NCI-H1694 (cell line): ENCODE measurements around the gene ENTREP1.
A peak's percentile ranks its signal among the peaks of the same experiment; 100 is the strongest.
"Not testable (repeated sequence)": the region's sequence is repeated elsewhere in the genome, so short reads cannot be mapped to it uniquely, and the experiment has no call there.

Experiments used
- DNase-seq: peaks from one replicate; lab custom pipeline; 2025; lab: John Stamatoyannopoulos, UW

Gene ENTREP1

DNA sequence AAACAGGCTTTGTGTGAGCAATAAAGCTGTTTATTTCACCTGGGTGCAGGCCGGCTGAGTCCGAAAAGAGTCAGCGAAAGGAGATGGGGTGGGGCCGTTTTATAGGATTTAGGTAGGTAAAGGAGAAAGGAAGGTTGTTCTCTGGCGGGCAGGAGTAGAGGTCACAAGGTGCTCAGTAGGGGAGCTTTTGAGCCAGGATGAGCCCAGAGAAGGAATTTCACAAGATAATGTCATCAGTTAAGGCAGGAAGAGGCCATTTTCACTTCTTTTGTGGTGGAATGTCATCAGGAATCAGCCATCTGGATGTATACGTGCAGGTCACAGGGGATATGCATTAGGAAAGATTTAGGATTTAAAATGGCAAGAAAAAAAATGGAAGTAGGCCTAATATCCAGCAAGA lies 84.9 kb downstream of the ENTREP1 start:
- DNase-seq = not testable (repeated sequence)

DNA sequence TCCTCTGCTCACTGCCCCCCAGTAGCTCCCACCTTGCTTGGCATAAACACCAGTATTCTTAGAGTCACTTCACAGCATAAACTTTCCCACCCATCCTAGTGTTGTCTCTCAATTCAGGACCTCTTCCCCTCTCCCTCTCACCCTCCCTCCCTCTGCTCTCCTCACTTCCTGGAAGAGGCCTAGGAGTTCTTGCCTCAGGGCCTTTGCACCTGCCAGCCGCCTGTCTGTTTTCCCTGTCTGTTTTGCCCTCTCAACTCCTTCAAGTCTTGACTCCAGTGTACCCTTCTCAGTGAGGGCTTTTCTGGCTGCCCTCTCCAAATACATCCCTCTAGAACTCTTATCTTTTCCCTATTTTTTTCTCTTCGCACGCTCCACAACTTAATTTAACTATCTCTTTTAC lies 86.2 kb downstream of the ENTREP1 start:
- DNase-seq = no peak

DNA sequence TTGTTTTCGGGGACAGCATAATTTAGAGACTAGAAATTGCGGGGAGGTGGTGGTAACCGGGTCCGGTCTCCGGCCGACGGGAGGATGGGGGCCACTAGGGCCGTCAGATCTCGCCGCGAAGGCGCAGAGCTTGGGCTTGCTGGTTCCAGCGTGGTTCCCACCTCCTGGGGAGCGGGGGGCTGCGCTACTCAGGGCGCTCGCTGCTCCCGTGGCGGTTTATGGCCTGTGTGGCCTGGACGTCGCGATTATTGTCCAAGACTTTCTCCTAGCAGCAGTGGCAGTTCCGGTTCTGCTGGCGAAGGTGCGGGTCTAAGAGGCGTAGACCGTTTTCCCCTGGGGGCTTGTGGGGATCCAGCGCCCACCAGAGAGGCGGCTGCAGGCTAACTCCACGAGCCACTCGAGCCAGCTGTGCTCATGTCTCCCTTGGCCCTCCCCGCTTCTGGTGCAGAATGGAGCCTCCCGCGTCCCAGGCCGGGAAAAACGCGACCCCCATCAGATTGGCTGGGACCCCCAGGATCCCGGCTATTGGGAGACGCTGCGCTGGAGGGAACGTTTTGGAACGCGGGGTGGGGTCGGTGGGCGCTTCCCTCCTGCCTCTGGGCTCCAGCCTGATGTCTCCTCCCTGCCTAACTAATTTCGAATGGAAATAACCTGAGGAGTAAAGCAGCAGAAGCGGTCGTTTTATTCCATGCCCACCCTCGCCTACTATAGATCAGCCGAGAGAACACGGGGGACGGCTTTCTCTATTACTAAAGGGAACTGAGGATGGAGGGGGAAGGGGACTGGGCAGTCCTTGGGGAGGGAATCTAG lies 87.1 kb downstream of the ENTREP1 start:
- no peak for DNase-seq

DNA sequence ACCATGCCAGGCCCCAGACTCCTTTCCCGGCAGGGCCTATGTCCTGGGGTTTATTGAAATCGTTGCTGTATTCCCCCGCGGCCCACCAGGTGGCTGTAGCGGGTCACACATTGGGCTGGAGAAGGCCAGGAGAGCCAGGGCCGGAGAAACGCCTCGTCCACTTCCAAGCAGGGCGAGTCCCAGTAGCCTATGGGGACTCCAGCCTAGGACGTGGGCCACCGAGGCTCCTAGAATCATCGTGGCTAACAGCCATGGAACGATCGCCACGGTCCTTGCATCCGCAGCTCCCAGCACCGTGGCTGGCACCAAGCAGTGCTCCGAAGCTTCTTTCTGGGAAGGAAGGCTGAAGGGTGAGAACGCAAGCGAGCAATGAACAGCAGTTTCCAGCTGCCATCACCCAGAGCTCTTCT lies 87.7 kb downstream of the ENTREP1 start:
- no peak for DNase-seq

DNA sequence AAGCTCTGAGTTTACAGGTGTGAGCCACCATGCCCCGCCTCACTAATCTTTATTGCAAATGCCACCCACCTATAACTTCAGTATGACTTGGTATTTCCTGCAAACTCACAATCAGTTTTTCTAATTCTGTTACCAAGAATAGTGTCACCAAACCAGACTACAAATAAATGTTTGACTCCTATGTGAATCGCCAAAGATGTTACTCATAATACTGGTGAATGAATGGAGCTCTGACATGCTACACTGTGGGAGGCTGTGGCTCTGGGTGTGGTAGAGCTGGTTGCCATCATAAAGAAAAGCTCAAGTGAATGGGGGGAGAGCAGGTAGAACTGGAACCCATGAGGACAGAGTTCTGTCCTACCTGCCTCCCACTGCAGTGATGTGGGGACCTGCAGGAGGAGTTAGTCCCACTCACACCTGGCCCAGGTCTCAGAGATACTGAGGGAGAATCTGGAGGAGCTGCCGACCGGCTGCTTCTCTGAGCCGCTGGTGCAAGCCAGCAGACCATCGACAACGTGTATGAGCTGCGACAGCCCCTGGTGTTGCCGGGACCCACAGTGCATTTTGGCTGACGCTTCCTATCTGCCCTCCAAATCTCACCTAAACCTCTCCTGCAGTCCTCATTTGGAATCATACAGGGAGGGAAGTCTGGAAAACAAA lies 95.7 kb downstream of the ENTREP1 start:
- DNase-seq = no peak

DNA sequence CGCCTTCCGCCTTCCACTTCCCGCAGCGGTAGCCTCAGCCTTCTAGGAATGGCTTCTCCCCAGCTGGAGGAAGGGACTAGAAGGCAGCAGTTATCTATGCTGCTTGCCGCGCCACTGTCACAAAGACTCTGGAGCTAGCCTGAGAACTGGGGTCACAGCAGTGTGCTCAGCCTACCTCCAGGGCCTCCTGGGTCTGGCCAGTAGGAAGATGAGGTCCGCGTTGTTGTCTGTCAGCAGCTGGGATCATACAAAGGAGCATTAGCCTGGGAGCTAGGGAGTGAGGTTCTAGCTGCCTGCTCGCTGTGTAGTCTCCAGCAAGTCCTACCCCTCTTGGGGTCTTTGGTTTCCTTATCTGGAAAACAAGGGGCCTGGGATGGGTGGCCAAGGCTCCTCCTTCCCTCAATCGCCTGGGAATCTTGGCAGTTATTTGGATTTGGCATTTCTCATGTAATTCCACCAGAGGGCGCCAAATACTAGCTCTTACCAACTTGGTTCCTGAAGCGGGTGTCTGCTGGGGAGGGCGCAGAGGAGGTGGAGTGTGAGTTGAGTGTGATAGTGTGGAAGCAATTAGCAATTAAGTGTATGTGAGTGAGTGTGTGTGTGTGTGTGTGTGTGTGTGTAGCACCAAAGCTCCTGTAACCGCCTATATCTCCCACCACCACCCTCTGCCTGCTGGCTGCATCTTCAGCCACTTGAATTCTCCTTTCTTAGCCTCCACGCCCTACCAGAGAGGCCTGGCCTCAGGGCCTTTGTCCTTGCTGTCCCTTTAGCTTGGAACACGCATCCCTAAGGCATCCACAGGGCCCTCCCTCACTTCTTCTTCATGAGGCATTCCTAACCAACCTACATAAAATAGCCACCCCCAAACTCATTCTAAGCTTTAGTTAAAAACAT lies 97.1 kb downstream of the ENTREP1 start:
- DNase-seq = peak; percentile 61

DNA sequence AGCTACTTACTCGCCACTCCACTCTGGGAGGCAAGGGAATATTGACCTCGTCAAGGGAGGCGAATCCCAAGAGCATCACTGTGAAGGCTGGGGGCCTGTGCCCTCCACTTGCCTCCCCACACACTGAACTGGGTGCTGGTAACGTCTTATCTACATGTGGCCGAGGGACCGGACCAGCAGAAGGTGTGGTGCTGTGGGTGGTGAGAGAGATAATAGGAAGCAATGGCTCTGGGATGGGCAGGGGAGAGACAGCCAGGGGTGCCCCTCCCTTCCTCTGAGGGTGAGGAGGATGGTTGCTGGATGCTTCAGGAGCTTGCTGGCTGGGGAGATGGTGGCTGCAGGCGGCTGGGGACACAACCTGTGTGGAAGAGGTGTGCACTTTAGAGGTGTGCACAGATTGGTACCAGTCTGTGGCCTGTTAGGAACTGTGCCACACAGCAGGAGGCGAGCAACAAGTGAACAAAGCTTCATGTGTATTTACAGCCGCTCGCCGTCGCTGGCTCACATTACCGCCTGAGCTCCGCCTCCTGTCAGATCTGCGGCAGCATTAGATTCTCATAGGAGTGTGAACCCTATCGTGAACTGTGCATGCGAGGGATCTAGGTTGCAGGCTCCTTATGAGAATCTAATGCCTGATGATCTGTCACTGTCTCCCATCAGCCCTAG lies 100.3 kb downstream of the ENTREP1 start:
- DNase-seq = no peak

DNA sequence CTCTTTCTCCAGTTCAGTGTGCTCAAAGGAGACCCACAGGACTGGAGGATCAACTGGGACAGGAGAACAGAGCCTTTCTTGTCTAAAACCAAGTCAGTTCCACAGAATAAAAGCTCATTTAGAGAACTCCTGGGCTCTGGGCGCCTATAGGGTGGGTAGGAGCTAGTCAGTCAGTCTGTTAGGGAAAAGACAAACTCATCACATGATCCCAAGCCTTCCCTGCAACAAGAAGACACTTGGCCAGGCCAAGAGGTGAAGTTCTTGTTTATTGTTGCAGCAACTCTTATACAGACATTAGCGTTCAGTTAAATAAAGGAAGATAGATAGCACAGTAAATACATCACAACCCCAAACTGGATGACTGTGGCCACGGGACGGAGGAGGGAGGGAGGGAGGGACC lies 102.3 kb downstream of the ENTREP1 start:
- no peak for DNase-seq

DNA sequence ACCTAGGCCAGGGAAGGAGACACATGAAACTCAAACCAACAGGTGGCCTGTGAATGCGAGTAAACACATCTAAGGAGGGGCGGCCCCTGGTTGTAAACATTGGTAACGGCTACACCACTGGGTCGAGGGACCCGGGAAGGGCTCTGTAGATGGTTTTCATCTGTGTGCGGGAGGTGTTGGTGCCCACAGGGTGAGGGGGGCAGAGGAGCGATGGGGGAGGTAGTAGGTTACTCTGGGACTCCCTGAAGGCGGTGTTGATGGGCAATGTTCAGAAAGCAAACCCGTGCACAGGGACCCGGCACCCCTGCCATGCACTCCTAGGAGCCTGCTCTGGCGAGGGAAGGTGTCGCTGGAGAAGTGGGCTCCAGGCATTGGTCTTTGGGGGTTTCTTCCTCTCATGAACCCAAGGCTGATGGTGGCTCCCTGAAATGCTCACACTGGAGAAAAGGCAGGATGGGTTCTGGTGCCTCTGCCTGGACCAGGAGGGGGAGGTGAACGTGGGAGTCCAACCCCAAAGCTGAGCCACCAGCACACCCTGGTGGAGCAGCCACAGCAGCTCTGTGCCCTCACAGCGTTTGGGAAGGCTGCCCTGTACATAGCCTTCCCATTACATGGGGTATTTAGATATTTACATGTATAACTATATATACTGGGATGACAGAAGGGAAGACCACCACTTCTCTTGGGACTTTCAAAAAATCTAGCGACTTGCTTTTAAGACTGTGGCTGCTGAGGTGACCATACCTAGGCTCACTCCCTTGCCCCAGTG lies 103.2 kb downstream of the ENTREP1 start:
- DNase-seq = no peak

DNA sequence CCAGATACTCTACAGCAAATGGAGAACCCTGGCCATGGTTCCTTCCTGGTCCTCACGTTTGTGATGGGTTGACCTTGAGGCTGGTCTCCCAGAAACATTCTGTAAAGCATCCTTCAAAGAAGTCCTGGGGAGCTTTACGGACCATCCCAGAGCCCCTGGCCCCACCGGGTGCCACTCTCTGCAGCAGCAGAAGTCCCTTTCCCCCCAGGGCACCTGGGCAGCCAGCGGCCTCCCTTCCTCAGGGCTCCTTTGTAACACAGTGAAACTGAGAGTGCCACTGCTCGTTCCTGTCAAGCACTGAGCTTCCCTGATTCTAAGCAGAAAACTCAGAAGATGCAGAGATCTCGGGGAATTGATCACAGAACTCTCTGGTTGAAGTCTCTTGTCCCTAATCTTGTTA lies 104.3 kb downstream of the ENTREP1 start:
- DNase-seq = no peak

DNA sequence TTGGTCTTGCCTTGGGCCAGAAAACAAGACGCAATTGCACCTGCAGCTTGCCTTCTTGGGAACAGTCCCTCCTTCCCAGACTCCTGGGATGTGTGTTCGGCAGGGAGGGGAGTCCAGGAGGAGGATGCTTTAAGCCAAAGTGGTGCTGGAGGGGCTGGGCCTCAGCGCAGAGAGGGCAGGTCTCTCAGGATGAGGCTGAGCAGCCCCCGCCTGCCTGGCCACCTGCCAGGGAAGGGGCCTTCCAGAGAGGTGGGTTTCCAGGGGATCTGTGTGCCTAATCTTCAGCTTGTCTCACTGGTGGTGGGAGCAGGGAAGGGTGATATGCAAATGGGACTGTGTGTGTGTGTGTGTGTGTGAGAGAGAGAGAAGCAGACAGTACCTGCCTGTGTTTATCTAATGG lies 105.2 kb downstream of the ENTREP1 start:
- DNase-seq = no peak

DNA sequence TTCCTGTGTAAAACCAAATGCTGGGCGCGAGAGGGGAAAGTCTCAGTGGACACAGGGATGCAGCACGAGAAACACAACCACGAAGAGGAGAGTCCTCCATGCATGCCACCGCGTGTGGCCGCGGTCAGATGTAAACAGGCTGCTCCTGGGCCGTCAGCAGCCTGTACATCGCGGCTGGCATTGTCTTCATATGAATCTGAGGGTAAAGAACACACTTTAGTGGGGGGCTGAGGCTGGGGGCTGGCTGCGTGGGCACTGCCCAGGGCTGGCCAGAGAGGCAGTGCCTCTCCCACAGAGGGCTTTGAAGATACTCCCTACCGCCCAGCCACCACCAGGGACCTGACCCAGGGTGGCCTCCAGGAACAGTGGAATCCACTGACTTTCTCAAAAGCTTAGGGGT lies 106.2 kb downstream of the ENTREP1 start:
- DNase-seq = no peak

DNA sequence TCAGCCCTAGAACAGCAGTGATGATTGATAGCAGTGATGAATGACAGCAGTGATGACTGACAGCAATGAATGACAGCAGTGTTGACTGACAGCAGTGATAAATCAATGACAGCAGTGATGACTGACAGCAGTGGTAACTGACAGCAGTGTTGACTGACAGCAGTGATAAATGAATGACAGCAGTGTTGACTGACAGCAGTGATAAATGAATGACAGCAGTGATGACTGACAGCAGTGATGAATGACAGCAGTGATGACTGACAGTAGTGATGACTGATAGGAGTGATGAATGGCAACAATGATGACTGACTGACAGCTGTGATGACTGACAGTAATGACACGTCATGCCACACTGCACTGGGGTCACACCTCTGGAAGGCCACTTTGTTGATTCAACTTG lies 106.8 kb downstream of the ENTREP1 start:
- DNase-seq = no peak

DNA sequence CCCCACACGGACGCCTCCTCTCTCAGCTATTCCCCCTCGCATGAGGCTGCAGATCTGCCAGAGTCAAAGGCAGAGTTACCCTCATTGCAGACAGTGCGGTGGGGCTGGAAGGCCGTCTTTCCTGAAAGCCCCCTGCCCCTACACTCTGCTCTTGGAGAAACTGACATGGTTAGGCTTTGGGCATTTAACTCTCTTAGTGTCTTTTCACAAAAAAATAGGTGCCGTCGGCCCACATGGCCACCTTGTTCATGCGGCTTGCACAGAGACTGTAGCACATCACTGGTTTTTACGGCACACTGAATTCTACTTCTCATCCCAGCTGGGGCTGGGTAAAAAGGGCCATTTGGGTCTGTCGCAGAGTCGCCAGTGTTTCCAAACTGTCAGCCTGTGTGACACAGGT lies 107.6 kb downstream of the ENTREP1 start:
- no peak for DNase-seq

DNA sequence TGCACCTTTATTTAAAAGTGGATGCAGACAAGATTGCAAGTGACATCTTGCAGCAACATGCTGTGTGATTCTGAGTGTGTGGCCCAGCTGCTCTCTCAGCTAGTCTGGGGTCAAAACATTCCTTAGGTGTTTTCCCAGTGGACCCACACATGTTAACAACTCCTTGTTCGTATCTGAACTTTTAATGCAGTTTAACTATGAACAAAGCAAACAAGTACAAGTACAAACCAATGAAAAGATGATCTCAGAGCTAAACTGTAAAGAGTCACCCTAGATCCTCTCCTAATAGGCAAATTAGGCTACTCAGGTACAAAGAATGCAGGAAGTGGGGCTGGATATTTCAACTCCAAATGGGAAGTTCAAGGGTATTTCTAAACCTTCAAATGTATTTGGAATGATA lies 108.4 kb downstream of the ENTREP1 start:
- DNase-seq = no peak

DNA sequence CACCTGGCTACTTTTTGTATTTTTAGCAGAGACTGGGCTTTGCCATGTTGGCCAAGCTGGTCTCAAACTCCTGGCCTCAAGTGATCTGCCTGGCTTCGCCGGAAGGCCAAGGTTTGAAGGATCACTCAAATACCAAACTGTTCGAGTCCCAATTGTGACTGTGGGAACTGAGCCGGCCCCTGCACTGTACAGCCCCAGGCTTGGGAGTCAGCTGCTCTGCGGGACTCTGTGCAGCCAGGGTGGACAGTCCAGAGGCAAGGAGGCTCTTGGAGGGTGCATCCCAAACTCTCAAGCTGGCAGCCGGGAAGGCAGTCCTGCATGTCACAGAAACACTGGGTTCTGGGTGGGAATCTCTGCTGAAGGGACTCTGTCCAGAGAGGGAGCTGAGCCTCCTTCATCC lies 109.0 kb downstream of the ENTREP1 start:
- no peak for DNase-seq

DNA sequence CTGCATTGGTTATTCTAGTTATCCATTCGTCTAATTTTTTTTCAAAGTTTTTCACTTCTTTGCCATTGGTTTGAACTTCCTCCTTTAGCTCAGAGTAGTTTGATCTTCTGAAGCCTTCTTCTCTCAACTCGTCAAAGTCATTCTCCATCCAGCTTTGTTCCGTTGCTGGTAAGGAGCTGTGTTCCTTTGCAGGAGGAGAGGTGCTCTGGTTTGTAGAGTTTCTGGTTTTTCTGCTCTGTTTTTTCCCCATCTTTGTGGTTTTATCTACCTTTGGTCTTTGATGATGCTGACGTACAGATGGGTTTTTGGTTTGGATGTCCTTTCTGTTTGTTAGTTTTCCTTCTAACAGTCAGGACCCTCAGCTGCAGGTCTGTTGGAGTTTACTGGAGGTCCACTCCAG lies 114.6 kb downstream of the ENTREP1 start:
- DNase-seq = not testable (repeated sequence)

DNA sequence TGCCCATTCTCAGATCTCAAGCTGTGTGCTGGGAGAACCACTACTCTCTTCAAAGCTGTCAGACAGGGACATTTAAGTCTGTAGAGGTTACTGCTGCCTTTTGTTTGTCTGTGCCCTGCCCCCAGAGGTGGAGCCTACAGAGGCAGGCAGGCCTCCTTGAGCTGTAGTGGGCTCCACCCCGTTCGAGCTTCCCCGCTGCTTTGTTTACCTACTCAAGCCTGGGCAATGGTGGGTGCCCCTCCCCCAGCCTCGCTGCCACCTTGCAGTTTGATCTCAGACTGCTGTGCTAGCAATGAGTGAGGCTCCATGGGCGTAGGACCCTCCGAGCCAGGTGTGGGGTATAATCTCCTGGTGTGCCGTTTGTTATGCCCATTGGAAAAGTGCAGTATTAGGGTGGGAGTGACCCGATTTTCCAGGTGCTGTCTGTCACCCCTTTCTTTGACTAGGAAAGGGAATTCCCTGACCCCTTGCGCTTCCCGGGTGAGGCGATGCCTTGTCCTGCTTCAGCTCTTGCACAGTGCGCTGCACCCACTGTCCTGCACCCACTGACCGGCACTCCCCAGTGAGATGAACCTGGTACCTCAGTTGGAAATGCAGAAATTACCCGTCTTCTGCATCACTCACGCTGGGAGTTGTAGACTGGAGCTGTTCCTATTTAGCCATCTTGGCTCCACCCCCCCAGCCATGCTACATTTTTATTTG lies 115.4 kb downstream of the ENTREP1 start:
- not testable (repeated sequence) for DNase-seq
